MCF 10A (cell line): ENCODE data around the gene SAMD10. TPM values are rescaled to one million over a fixed set of nuclear protein-coding genes. Genes with fewer than 3 reads are reported as not detected.
A peak's percentile ranks its signal among the peaks of the same experiment; 100 is the strongest.

ENCODE experiments used
- BruUV-seq: library from RNA; stranded (reverse); fragments of 400-500 nt; replicated peaks from 2 replicates; lab custom pipeline; 2021; lab: Mats Ljungman, UMichigan
- CTCF ChIA-PET: fragments of 300-600 bp; sonication (Branson Sonifier 250); formaldehyde crosslinking; extraction: SDS; loops from one replicate; lab custom pipeline; 2021; ENCODE audit warnings: antibody characterized with exemption, inconsistent platforms; lab: Yijun Ruan, JAX
- POLR2A ChIA-PET: fragments of 300-600, 350-650 bp; sonication (Branson Sonifier 250); formaldehyde crosslinking; extraction: SDS; loops from one replicate; lab custom pipeline; 2020; ENCODE audit warnings: antibody characterized with exemption, inconsistent platforms; lab: Yijun Ruan, JAX
- DNase-seq: peaks from one replicate; pipeline ENCODE4 v3.0.0-alpha.2; 2018; ENCODE audit not compliant: unreplicated experiment
- H3K27ac Mint-ChIP-seq: one replicate; pipeline ENCODE4 v1.8.0; 2022; ENCODE audit warnings: mild to moderate bottlenecking, low read depth, mixed read lengths; ENCODE audit not compliant: unreplicated experiment
- H3K27me3 Mint-ChIP-seq: one replicate; pipeline ENCODE4 v1.8.0; 2022; ENCODE audit warnings: mixed read lengths; ENCODE audit not compliant: insufficient read depth, unreplicated experiment
- H3K36me3 Mint-ChIP-seq: one replicate; pipeline ENCODE4 v1.8.0; 2022; ENCODE audit warnings: mild to moderate bottlenecking, moderate library complexity, mixed read lengths; ENCODE audit not compliant: insufficient read depth, unreplicated experiment
- H3K4me1 Mint-ChIP-seq: one replicate; pipeline ENCODE4 v1.8.0; 2022; ENCODE audit warnings: mixed read lengths; ENCODE audit not compliant: insufficient read depth, unreplicated experiment
- H3K4me3 Mint-ChIP-seq: one replicate; pipeline ENCODE4 v1.8.0; 2022; ENCODE audit warnings: mild to moderate bottlenecking, moderate library complexity, mixed read lengths; ENCODE audit not compliant: unreplicated experiment
- H3K9me3 Mint-ChIP-seq: one replicate; pipeline ENCODE4 v1.8.0; 2022; ENCODE audit warnings: mixed read lengths; ENCODE audit not compliant: unreplicated experiment
- intact Hi-C: fragments of 100-400 bp; cut with micrococcal nuclease; formaldehyde crosslinking; loops from 2 replicates; pipeline ENCODE4 v1.14.1; 2022
- total RNA-seq: library from RNA; stranded (reverse); gene quantifications from 2 replicates; pipeline ENCODE4 v1.2.3, GENCODE V29; 2022
- TF ChIP-seq, protein P1 (sequence below): fragments of 200-600 bp; IDR thresholded peaks from one replicate; pipeline ENCODE4 v1.8.0; 2022; ENCODE audit warnings: antibody characterized with exemption, mild to moderate bottlenecking; ENCODE audit not compliant: unreplicated experiment

SAMD10 gene
- total RNA-seq, 1 experiment from 2014 or later: 4.4 TPM

DNA sequence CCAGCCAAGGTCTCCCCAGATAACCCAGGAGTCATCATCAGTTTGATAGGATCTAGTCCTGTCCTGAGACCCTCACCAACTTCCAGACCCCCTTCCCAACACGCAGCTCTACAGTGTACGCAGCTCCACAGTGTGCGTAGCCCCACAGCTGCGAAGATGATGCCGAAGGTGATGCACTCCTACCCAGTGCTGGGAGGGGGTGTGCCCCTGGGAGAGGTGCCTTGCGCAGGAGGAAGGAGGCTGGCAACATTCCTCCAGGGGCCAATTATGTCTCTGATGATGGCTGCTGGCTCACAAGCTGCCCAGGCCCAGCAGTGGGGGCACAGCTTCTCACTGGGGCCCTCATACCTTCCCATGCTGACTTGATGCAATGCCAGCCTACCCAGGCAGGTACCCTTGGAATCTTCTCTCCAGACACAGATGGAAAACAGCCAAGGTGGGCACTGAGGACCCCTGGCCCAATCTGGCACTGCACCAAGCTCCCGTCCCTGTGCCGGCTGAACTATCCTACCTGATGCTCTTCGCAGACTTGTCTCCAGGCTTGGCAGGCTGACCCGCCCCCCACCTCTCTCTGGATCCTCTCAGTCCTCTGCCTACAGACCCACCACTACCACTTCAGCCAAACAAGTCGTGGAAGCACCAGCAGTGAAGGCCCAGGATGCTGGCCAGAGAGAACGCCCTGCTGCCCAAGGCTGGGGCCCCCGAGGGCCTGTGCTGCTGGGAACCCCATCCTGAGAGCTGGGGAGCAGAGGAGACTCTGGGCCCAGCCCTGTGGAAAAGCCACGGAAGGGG lies 11.1 kb downstream of the SAMD10 start:
- peak overlapping the region; percentile 75 for H3K4me3 Mint-ChIP-seq
- BruUV-seq: TSS peak; percentile 38
- H3K27ac Mint-ChIP-seq: peak overlapping the region; percentile 71
- no peaks in the 10 kb centered on the region for H3K9me3 Mint-ChIP-seq
- H3K4me1 Mint-ChIP-seq: peaks cover 21% of the 10 kb centered on the region
- DNase-seq: no peak
- intact Hi-C loops: no loop called here
- TF ChIP-seq, protein P1, sequence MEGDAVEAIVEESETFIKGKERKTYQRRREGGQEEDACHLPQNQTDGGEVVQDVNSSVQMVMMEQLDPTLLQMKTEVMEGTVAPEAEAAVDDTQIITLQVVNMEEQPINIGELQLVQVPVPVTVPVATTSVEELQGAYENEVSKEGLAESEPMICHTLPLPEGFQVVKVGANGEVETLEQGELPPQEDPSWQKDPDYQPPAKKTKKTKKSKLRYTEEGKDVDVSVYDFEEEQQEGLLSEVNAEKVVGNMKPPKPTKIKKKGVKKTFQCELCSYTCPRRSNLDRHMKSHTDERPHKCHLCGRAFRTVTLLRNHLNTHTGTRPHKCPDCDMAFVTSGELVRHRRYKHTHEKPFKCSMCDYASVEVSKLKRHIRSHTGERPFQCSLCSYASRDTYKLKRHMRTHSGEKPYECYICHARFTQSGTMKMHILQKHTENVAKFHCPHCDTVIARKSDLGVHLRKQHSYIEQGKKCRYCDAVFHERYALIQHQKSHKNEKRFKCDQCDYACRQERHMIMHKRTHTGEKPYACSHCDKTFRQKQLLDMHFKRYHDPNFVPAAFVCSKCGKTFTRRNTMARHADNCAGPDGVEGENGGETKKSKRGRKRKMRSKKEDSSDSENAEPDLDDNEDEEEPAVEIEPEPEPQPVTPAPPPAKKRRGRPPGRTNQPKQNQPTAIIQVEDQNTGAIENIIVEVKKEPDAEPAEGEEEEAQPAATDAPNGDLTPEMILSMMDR: no peak
- ChIA-PET CTCF (interaction anchor here (0.6 to 1.1 kb wide), 2 partner anchors 90 to 472 kb away, joined by 3 to 4 read pairs; no protein-coding TSS in a partner anchor), POLR2A (interaction anchor here (0.7 to 3.2 kb wide), 8 partner anchors 10 to 286 kb away, joined by 3 to 26 read pairs (median 5); partner anchors contain the start of genes PRPF6, SAMD10, SLC2A4RG and TPD52L2)
- peaks cover 9% of the 10 kb centered on the region for H3K36me3 Mint-ChIP-seq
- H3K27me3 Mint-ChIP-seq: no peaks in the 10 kb centered on the region

DNA sequence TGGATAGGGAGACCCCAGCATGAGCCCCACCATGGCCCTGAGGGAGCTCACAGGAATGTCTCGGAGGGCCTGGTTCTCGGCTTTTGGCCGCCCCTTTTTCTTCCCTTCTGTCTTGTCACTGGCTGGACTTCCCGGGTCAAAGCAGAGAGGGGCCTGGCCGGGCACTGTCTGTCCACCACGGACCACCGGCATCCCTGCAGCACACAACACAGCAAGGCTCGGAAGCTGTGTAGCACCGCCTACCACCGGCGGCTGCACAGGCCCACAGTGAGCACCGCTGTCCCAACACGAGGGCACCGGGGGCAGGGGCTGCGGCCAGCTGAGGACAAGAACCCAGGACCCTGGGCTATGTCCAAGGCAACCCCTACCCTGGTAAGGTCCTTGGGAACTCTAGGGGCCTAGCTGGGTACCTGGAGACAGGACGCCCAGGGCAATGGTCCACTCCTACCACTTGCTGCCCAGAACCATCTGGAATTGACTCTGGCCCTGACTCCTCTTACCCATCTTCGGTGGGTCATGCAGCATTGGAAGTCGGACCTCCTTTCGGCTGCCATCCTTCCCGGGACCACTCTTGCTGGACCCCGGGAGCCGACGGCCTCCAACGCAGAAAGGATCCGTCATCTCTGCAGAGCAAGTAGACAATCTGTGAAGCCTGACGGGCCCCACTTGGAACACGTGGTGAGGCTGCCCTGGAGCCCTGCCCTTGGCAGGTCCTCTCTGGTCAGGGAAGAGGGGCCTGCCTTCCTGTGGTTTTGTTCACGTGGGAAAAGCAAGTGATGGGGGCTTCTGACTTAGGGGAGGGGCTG lies 11.9 kb downstream of the SAMD10 start:
- CTCF ChIA-PET: interaction anchor here (1.1 kb wide), 1 partner anchor 472 kb away, joined by 3 read pairs; no protein-coding TSS in a partner anchor
- Mint-ChIP-seq H3K36me3 (peaks cover 9% of the 10 kb centered on the region), H3K9me3 (no peaks in the 10 kb centered on the region), H3K4me3 (peak overlapping the region; percentile 75), H3K27me3 (no peaks in the 10 kb centered on the region), H3K4me1 (peaks cover 13% of the 10 kb centered on the region), H3K27ac (no peak overlapping the region)
- DNase-seq: no peak
- no TSS peak for BruUV-seq
- intact Hi-C loops: no loop called here
- TF ChIP-seq, protein P1: no peak
- POLR2A ChIA-PET: interaction anchor here (1.6 to 3.2 kb wide), 3 partner anchors 9 to 13 kb away, joined by 9 to 26 read pairs (median 23); partner anchors contain the start of genes PRPF6, SAMD10 and UCKL1

DNA sequence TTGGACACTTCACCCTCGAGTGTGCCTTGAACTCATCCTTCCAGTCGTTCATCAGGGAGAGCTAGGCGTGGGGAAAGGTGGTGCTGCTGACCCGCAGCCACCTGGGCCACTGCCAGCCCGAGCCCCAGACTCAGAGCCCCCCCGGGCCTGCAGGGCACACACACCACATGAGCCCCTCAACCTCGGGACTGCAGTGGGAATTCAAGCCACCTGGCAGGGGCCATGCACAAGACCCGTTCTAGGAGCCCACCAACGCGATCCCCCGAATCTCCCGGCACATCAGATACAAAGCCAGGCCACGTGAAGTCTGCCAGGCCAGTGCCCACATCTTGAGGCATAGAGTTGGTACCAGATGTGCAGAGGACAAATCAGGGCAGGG lies 12.5 kb downstream of the SAMD10 start:
- ChIA-PET CTCF (no interaction called here), POLR2A (interaction anchor here (3.2 kb wide), 1 partner anchor 13 kb away, joined by 23 read pairs; the partner anchor contains the start of genes PRPF6 and SAMD10)
- TF ChIP-seq, protein P1: no peak
- no peak overlapping the region for H3K27ac Mint-ChIP-seq
- intact Hi-C loops: no loop called here
- no TSS peak for BruUV-seq
- peaks cover 12% of the 10 kb centered on the region for H3K4me1 Mint-ChIP-seq
- no peak overlapping the region for H3K4me3 Mint-ChIP-seq
- no peak for DNase-seq
- H3K9me3 Mint-ChIP-seq: no peaks in the 10 kb centered on the region
- peaks cover 9% of the 10 kb centered on the region for H3K36me3 Mint-ChIP-seq
- no peaks in the 10 kb centered on the region for H3K27me3 Mint-ChIP-seq
